HepG2 (cell line): ENCODE data around the gene RHBDL1. TPM values are rescaled to one million over a fixed set of nuclear protein-coding genes. Genes with fewer than 3 reads are reported as not detected.
A peak's percentile ranks its signal among the peaks of the same experiment; 100 is the strongest.
"Not testable (repeated sequence)": the region's sequence is repeated elsewhere in the genome, so short reads cannot be mapped to it uniquely, and the experiment has no call there.

Source experiments
- ATF2 ChIP-seq: sonication (generic); formaldehyde crosslinking; IDR thresholded peaks from 2 replicates; pipeline ENCODE4 v1.4.0; 2020; ENCODE audit warnings: missing genetic modification reagents
- ATF3 ChIP-seq: sonication (generic); formaldehyde crosslinking; IDR thresholded peaks from 2 replicates; pipeline ENCODE4 v1.4.0; 2020; ENCODE audit warnings: missing genetic modification reagents
- ELF3 ChIP-seq: IDR thresholded peaks from 2 replicates; pipeline ENCODE4 v1.6.1; 2016; ENCODE audit warnings: missing genetic modification reagents, missing compliant biosample characterization
- FOXA1 ChIP-seq, 2 experiments: fragments of 450-650 bp in 1 of 2; sonication (generic) in 1 of 2; formaldehyde crosslinking in 1 of 2; IDR thresholded peaks; 2 replicates each; pipeline versions ENCODE4 v1.4.0 to v1.6.1; 2016 to 2020; ENCODE audit warnings: missing genetic modification reagents in 1 of 2
- FOXP1 ChIP-seq, 2 experiments: fragments of 450-650 bp in 1 of 2; IDR thresholded peaks; 2 replicates each; pipeline ENCODE4 v1.6.1; 2017 to 2018; ENCODE audit warnings: antibody characterized with exemption in 1 of 2
- IKZF5 ChIP-seq: IDR thresholded peaks from 2 replicates; pipeline ENCODE4 v1.6.1; 2018; ENCODE audit warnings: missing genetic modification reagents, mild to moderate bottlenecking, missing compliant biosample characterization
- JUND ChIP-seq: sonication (generic); formaldehyde crosslinking; IDR thresholded peaks from 2 replicates; pipeline ENCODE4 v1.8.0; 2022; ENCODE audit warnings: mild to moderate bottlenecking, missing genetic modification reagents
- KDM1A ChIP-seq: IDR thresholded peaks from 2 replicates; pipeline ENCODE4 v1.6.1; 2016; ENCODE audit warnings: missing compliant biosample characterization
- RCOR2 ChIP-seq: IDR thresholded peaks from 2 replicates; pipeline ENCODE4 v1.6.1; 2016; ENCODE audit warnings: missing biosample characterization, missing genetic modification reagents
- SALL1 ChIP-seq: sonication (generic); formaldehyde crosslinking; IDR thresholded peaks from 2 replicates; pipeline ENCODE4 v1.8.0; 2022; ENCODE audit warnings: mild to moderate bottlenecking, missing genetic modification reagents
- SOX13 ChIP-seq, 3 experiments: fragments of 450-650 bp in 1 of 3; sonication (generic) in 1 of 3; formaldehyde crosslinking in 1 of 3; IDR thresholded peaks in 2 of 3; conservative IDR thresholded peaks in 1 of 3; 2 replicates each; pipeline versions ENCODE4 v1.5.0 to v1.6.1; 2016 to 2020; ENCODE audit warnings: antibody characterized with exemption in 1 of 3, mild to moderate bottlenecking in 1 of 3, missing compliant biosample characterization in 1 of 3, missing genetic modification reagents in 1 of 3, moderate library complexity in 1 of 3
- THAP9 ChIP-seq: sonication (generic); formaldehyde crosslinking; IDR thresholded peaks from 2 replicates; pipeline ENCODE4; 2020; ENCODE audit warnings: missing genetic modification reagents, mild to moderate bottlenecking, borderline replicate concordance
- XRCC5 ChIP-seq: fragments of 200-400 bp; formaldehyde crosslinking; optimal IDR thresholded peaks from 2 replicates; pipeline ENCODE3; 2017; ENCODE audit warnings: mild to moderate bottlenecking, low read length
- YEATS4 ChIP-seq: sonication (generic); formaldehyde crosslinking; IDR thresholded peaks from 2 replicates; pipeline ENCODE4 v1.4.0; 2020; ENCODE audit warnings: missing genetic modification reagents, borderline replicate concordance
- ZNF263 ChIP-seq: sonication (generic); formaldehyde crosslinking; IDR thresholded peaks from 2 replicates; pipeline ENCODE4 v1.4.0; 2020; ENCODE audit warnings: missing genetic modification reagents
- ZNF331 ChIP-seq: sonication (generic); formaldehyde crosslinking; IDR thresholded peaks from 2 replicates; pipeline ENCODE4 v1.4.0; 2020; ENCODE audit warnings: missing genetic modification reagents
- polyA plus RNA-seq, 8 experiments: library from polyadenylated mRNA; depleted of rRNA in 3 of 8; stranded (reverse) in 7 of 8; unstranded in 1 of 8; fragments of >200 nt; fragmentation: Illumina TruSeq in 4 of 8; extraction: Trizol in 4 of 8; gene quantifications; 2 replicates each; pipeline versions ENCODE4 v1.2.1 to v1.2.3, GENCODE V29; 2011 to 2016; ENCODE audit warnings: low read depth in 4 of 8, missing spikeins in 1 of 8, mixed read lengths in 1 of 8; ENCODE audit not compliant: insufficient read depth in 1 of 8
- total RNA-seq, 5 experiments: library from RNA; depleted of rRNA; stranded (reverse); fragments of >200 nt; fragmentation: Illumina TruSeq; extraction: Trizol; gene quantifications; 2 replicates each; pipeline ENCODE4 v1.2.3, GENCODE V29; 2016; ENCODE audit warnings: low read depth in 1 of 5
- TF ChIP-seq, protein P1 (sequence below): sonication (generic); formaldehyde crosslinking; IDR thresholded peaks from 2 replicates; pipeline ENCODE4 v1.9.0; 2022; ENCODE audit warnings: missing genetic modification reagents, mild to moderate bottlenecking, borderline replicate concordance
- TF ChIP-seq, protein P2 (sequence below): sonication (generic); formaldehyde crosslinking; conservative IDR thresholded peaks from 2 replicates; pipeline ENCODE4 v1.8.0; 2022; ENCODE audit warnings: mild to moderate bottlenecking, moderate library complexity, missing genetic modification reagents

The RHBDL1 gene
- total and polyA plus RNA-seq, 2 of the 13 experiments (the other 11 are each of a cell fraction or from before 2014, with no cell fraction given): 1.8 to 3.8 TPM

DNA sequence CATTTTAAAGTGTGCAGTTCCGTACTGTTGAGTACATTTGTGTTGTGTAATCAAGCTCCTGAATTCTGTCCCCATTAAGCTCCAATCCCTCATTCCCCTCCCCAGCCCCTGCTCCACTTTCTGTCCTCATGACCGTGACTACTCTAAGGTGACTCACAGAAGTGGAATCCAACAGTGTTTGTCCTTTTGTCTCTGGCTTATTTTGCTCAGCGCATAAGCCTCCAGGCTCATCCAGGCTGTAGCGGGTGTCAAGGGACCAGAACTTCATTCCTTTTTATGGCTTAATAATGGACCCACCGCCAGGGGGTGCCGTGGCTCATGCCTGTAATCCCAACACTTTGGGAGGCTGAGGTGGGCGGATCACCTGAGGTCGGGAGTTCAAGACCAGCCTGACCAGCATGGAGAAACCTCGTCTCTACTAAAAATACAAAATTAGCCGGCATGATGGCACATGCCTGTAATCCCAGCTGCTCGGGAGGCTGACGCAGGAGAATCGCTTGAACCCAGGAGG, 37.3 kb downstream of the RHBDL1 start (continued):
- TF ChIP-seq ATF2 (peak; percentile 17; the same call in 1 of the 2 replicates), SOX13 (CRISPR knock-in tag; conservative IDR thresholded peaks at IDR 0.05 in 1 of 2, IDR thresholded peaks at IDR 0.05 in 1 of 2) (peak in 1 of 2 experiments; percentile 26; a peak in 1 of 4 replicates), XRCC5 (peak; percentile 18), ATF3 (CRISPR knock-in tag) (peak; percentile 65; the same call in 1 of the 2 replicates), YEATS4 (CRISPR knock-in tag) (peak; percentile 21; the same call in 1 of the 2 replicates), ZNF331 (CRISPR knock-in tag) (0 out of 2 replicates have a peak, but pooled peaks have one; percentile 12), ZNF263 (CRISPR knock-in tag) (peak; percentile 37; the same call in 1 of the 2 replicates), FOXA1 (CRISPR knock-in tag; IDR thresholded peaks at IDR 0.05) (peak; percentile 3; the same call in 1 of the 2 replicates), KDM1A (CRISPR knock-in tag) (peak; percentile 73; the same call in 1 of the 2 replicates), ELF3 (CRISPR knock-in tag) (peak; percentile 29; the same call in 1 of the 2 replicates), THAP9 (CRISPR knock-in tag) (peak; percentile 50; the same call in 1 of the 2 replicates), IKZF5 (CRISPR knock-in tag) (peak; percentile 48; the same call in 1 of the 2 replicates), FOXP1 (CRISPR knock-in tag; IDR thresholded peaks at IDR 0.05) (0 out of 2 replicates have a peak, but pooled peaks have one; percentile 13), RCOR2 (peak; percentile 64; the same call in 1 of the 2 replicates), JUND (0 out of 2 replicates have a peak, but pooled peaks have one; percentile 51), SALL1 (CRISPR knock-in tag) (peak; percentile 25; the same call in 1 of the 2 replicates)
- TF ChIP-seq SOX13, FOXA1, FOXP1 (IDR thresholded peaks at IDR 0.05): not testable (repeated sequence)
- TF ChIP-seq, protein P1, sequence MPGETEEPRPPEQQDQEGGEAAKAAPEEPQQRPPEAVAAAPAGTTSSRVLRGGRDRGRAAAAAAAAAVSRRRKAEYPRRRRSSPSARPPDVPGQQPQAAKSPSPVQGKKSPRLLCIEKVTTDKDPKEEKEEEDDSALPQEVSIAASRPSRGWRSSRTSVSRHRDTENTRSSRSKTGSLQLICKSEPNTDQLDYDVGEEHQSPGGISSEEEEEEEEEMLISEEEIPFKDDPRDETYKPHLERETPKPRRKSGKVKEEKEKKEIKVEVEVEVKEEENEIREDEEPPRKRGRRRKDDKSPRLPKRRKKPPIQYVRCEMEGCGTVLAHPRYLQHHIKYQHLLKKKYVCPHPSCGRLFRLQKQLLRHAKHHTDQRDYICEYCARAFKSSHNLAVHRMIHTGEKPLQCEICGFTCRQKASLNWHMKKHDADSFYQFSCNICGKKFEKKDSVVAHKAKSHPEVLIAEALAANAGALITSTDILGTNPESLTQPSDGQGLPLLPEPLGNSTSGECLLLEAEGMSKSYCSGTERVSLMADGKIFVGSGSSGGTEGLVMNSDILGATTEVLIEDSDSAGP (CRISPR knock-in tag): 0 out of 2 replicates have a peak, but pooled peaks have one; percentile 33
- TF ChIP-seq, protein P2, sequence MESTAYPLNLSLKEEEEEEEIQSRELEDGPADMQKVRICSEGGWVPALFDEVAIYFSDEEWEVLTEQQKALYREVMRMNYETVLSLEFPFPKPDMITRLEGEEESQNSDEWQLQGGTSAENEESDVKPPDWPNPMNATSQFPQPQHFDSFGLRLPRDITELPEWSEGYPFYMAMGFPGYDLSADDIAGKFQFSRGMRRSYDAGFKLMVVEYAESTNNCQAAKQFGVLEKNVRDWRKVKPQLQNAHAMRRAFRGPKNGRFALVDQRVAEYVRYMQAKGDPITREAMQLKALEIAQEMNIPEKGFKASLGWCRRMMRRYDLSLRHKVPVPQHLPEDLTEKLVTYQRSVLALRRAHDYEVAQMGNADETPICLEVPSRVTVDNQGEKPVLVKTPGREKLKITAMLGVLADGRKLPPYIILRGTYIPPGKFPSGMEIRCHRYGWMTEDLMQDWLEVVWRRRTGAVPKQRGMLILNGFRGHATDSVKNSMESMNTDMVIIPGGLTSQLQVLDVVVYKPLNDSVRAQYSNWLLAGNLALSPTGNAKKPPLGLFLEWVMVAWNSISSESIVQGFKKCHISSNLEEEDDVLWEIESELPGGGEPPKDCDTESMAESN (CRISPR knock-in tag): 0 out of 2 replicates have a peak, but pooled peaks have one; percentile 37
